HT1080 (cell line): ENCODE measurements around the gene LRP11. TPM values are rescaled to one million over a fixed set of nuclear protein-coding genes. Genes with fewer than 3 reads are reported as not detected.
A peak's percentile ranks its signal among the peaks of the same experiment; 100 is the strongest.
"Not testable (repeated sequence)": the region's sequence is repeated elsewhere in the genome, so short reads cannot be mapped to it uniquely, and the experiment has no call there.

Experiments used
- DNase-seq: peaks from one replicate; pipeline ENCODE4 v3.0.0-alpha.2; 2015; ENCODE audit warnings: low read depth
- total RNA-seq: library from RNA; depleted of rRNA; stranded (reverse); fragments of >200 nt; shearing (Covaris generic); gene quantifications from 2 replicates; pipeline ENCODE4 v1.2.3, GENCODE V29; 2014

The LRP11 gene
- total RNA-seq, 1 experiment from 2014 or later: 17.4 TPM

- DNase-seq: no peak
These were observed 33.9 kb upstream of the LRP11 start, which contains the start of gene RAET1E for GRCh38 chr6:149897855-149898744. TSS of gene RAET1E (minus strand) at chr6:149898113. CDS start at chr6:149890901, 7,212 bp downstream.

- peak; percentile 87 for DNase-seq
These were observed 33.0 kb upstream of the LRP11 start for GRCh38 chr6:149897015-149897697.

GRCh38 chr6:149896491-149896890 lies 32.3 kb upstream of the LRP11 start:
- peak; percentile 86 for DNase-seq

GRCh38 chr6:149895833-149896271 lies 31.7 kb upstream of the LRP11 start:
- peak; percentile 88 for DNase-seq

- peak; percentile 75 for DNase-seq
These were observed 31.0 kb upstream of the LRP11 start for GRCh38 chr6:149895048-149895590.

- not testable (repeated sequence) for DNase-seq
These were observed 27.7 kb upstream of the LRP11 start for GRCh38 chr6:149891864-149892263.

GRCh38 chr6:149891259-149891658 lies 27.1 kb upstream of the LRP11 start:
- no peak for DNase-seq

GRCh38 chr6:149890629-149891045 lies 26.5 kb upstream of the LRP11 start:
- no peak for DNase-seq

GRCh38 chr6:149889326-149889725 lies 25.2 kb upstream of the LRP11 start:
- DNase-seq: no peak

- DNase-seq: no peak
These were observed 24.5 kb upstream of the LRP11 start for GRCh38 chr6:149888659-149889058.

- DNase-seq: no peak
These were observed 23.9 kb upstream of the LRP11 start for GRCh38 chr6:149888093-149888492.

- no peak for DNase-seq
These were observed 23.2 kb upstream of the LRP11 start for GRCh38 chr6:149887343-149887742.

- no peak for DNase-seq
These were observed 21.7 kb upstream of the LRP11 start for GRCh38 chr6:149885888-149886287.

GRCh38 chr6:149884617-149885016 lies 20.5 kb upstream of the LRP11 start:
- no peak for DNase-seq

GRCh38 chr6:149884215-149884614 lies 20.1 kb upstream of the LRP11 start:
- DNase-seq: no peak

GRCh38 chr6:149881860-149882259 lies 17.7 kb upstream of the LRP11 start:
- DNase-seq: no peak

GRCh38 chr6:149881066-149881766 lies 17.1 kb upstream of the LRP11 start:
- DNase-seq: no peak

- DNase-seq: no peak
These were observed 13.5 kb upstream of the LRP11 start for GRCh38 chr6:149877659-149878058.

GRCh38 chr6:149876241-149876933 lies 12.2 kb upstream of the LRP11 start:
- no peak for DNase-seq

GRCh38 chr6:149872233-149872632 lies 8.1 kb upstream of the LRP11 start:
- no peak for DNase-seq

- no peak for DNase-seq
These were observed 7.0 kb upstream of the LRP11 start for GRCh38 chr6:149871182-149871581.
